K562 (cell line): ENCODE measurements around the gene CREG2. TPM values are rescaled to one million over a fixed set of nuclear protein-coding genes. Genes with fewer than 3 reads are reported as not detected.

Experiments
- ATAC-seq: fragments of 200-7000 bp; cut with Tn5 transposase; 3 replicates; pipeline ENCODE4 v1.9.1; 2020; ENCODE audit warnings: moderate library complexity
- BruUV-seq: library from RNA; stranded (reverse); fragments of 400-500 nt; replicated peaks from 2 replicates; lab custom pipeline; 2021; lab: Mats Ljungman, UMichigan
- CTCF ChIA-PET: fragments of 300-600 bp; formaldehyde crosslinking; extraction: SDS; loops from one replicate; lab custom pipeline; 2021; ENCODE audit warnings: low intra/inter-chr PET ratio; lab: Yijun Ruan, JAX
- POLR2A ChIA-PET: fragments of 300-600, 350-650 bp; sonication (Branson Sonifier 250); formaldehyde crosslinking; extraction: SDS; loops from one replicate; lab custom pipeline; 2021; ENCODE audit warnings: antibody characterized with exemption, inconsistent platforms; lab: Yijun Ruan, JAX
- DNase-seq, 4 experiments: peaks; one replicate each; pipeline versions ENCODE4 v3.0.0 to v3.0.0-alpha.2; 2011 to 2018; ENCODE audit warnings: low spot score in 3 of 4, mixed read lengths in 3 of 4; ENCODE audit errors: extremely low read depth in 1 of 4
- FAIRE-seq: peaks from 2 replicates; lab custom pipeline; 2011; peaks lifted over from hg19 to GRCh38; lab: Jason Lieb, UNC
- H2AFZ ChIP-seq: 2 replicates; pipeline ENCODE4 v1.6.0; 2011; ENCODE audit warnings: low read depth, low read length, control low read depth, inconsistent platforms
- H3K27ac ChIP-seq: fragments of 200-600 bp; 3 replicates; pipeline ENCODE4 v1.8.0; 2011; ENCODE audit warnings: low read depth, mild to moderate bottlenecking, control low read depth, inconsistent platforms, low read length, moderate library complexity, mixed read lengths; ENCODE audit errors: extremely low read depth
- H3K27me3 ChIP-seq, 2 experiments: fragments of 300-600 bp in 1 of 2; 2 replicates in 1 of 2; 3 replicates in 1 of 2; pipeline versions ENCODE4 v1.6.0 to v1.8.0; 2011; ENCODE audit warnings: inconsistent platforms in 2 of 2, low read length in 2 of 2, mild to moderate bottlenecking in 1 of 2, mixed read lengths in 1 of 2, moderate library complexity in 1 of 2; ENCODE audit not compliant: control insufficient read depth in 2 of 2, insufficient read depth in 2 of 2
- H3K36me3 ChIP-seq: fragments of 300-600 bp; 3 replicates; pipeline ENCODE4 v1.8.0; 2011; ENCODE audit warnings: mild to moderate bottlenecking, low read length, inconsistent platforms; ENCODE audit not compliant: control insufficient read depth, insufficient read depth
- H3K4me1 ChIP-seq, 2 experiments: fragments of 200-600 bp in 1 of 2; replicated peaks in 1 of 2; 2 replicates in 1 of 2; 3 replicates in 1 of 2; pipeline versions ENCODE4 v1.5.1 to v1.8.0; 2011; ENCODE audit warnings: inconsistent platforms in 2 of 2, low read length in 2 of 2, mild to moderate bottlenecking in 1 of 2, mixed read lengths in 1 of 2, moderate library complexity in 1 of 2; ENCODE audit not compliant: control insufficient read depth in 2 of 2, insufficient read depth in 2 of 2
- H3K4me2 ChIP-seq: 2 replicates; pipeline ENCODE4 v1.6.1; 2011; ENCODE audit warnings: low read length, control low read depth, inconsistent platforms, mixed read lengths; ENCODE audit not compliant: insufficient read depth
- H3K4me3 ChIP-seq: fragments of 200-600 bp; sonication (generic), shearing (Covaris generic); 2 replicates; pipeline ENCODE4 v1.5.1; 2016; ENCODE audit warnings: control low read depth, inconsistent platforms
- H3K79me2 ChIP-seq: fragments of 200-600 bp; 3 replicates; pipeline ENCODE4 v1.8.0; 2011; ENCODE audit warnings: low read length, inconsistent platforms; ENCODE audit not compliant: control insufficient read depth, insufficient read depth
- H3K9ac ChIP-seq, 2 experiments: 2 replicates each; pipeline versions ENCODE4 v1.6.0 to v1.6.1; 2011; ENCODE audit warnings: low read depth in 2 of 2, low read length in 2 of 2, control low read depth in 1 of 2, inconsistent platforms in 1 of 2, mild to moderate bottlenecking in 1 of 2, mixed read lengths in 1 of 2; ENCODE audit not compliant: insufficient read depth in 1 of 2
- H3K9me1 ChIP-seq: one replicate; pipeline ENCODE4 v1.6.0; 2011; ENCODE audit warnings: inconsistent platforms, mild to moderate bottlenecking, low read length, moderate library complexity; ENCODE audit not compliant: control insufficient read depth, insufficient read depth
- H3K9me3 ChIP-seq: replicated peaks from 2 replicates; pipeline ENCODE4 v1.5.1; 2011; ENCODE audit warnings: low read depth, low read length, inconsistent platforms; ENCODE audit not compliant: control insufficient read depth, insufficient read depth
- H4K20me1 ChIP-seq: replicated peaks from 2 replicates; pipeline ENCODE4 v1.6.1; 2011; ENCODE audit warnings: low read length, inconsistent platforms, mixed read lengths; ENCODE audit not compliant: control insufficient read depth, insufficient read depth
- CCNT2 ChIP-seq: IDR thresholded peaks from 2 replicates; pipeline ENCODE4 v1.6.1; 2011; ENCODE audit warnings: borderline replicate concordance, low read depth, mild to moderate bottlenecking, moderate library complexity, mixed read lengths, low read length; ENCODE audit not compliant: insufficient read length; ENCODE audit errors: extremely low read depth
- CGGBP1 ChIP-seq: fragments of 250-450 bp; sonication (Bioruptor Pico); IDR thresholded peaks from 2 replicates; pipeline ENCODE4 v1.9.0; 2021; ENCODE audit warnings: mild to moderate bottlenecking
- EHMT2 ChIP-seq: fragments of 450-650 bp; IDR thresholded peaks from 2 replicates; pipeline ENCODE4 v1.6.1; 2018; ENCODE audit warnings: antibody characterized with exemption
- HDAC6 ChIP-seq: IDR thresholded peaks from 2 replicates; pipeline ENCODE4 v1.6.1; 2012; ENCODE audit warnings: low read depth, mild to moderate bottlenecking, control low read depth, inconsistent platforms, low read length, moderate library complexity
- KLF1 ChIP-seq: fragments of 450-650 bp; IDR thresholded peaks from 2 replicates; pipeline ENCODE4 v1.6.1; 2016; ENCODE audit warnings: missing genetic modification characterization, missing compliant biosample characterization
- MYC ChIP-seq, 2 experiments: fragments of 250-450 bp in 1 of 2; sonication (Bioruptor Pico) in 1 of 2; IDR thresholded peaks; 2 replicates each; pipeline versions ENCODE4 v1.5.1 to v1.6.1; 2012 to 2021; ENCODE audit warnings: low read depth in 2 of 2, borderline replicate concordance in 1 of 2, improper control_type of control experiment in 1 of 2, low read length in 1 of 2, mild to moderate bottlenecking in 1 of 2, moderate library complexity in 1 of 2
- RFX5 ChIP-seq: IDR thresholded peaks from 2 replicates; pipeline ENCODE4 v1.6.1; 2011; ENCODE audit warnings: low read depth, mild to moderate bottlenecking, improper control_type of control experiment, low read length
- SETDB1 ChIP-seq: IDR thresholded peaks from one replicate; pipeline ENCODE4 v1.6.1; 2012; ENCODE audit warnings: low read length, control low read depth, inconsistent platforms
- SLC30A9 ChIP-seq: fragments of 250-450 bp; sonication (Bioruptor Pico); IDR thresholded peaks from 2 replicates; pipeline ENCODE4 v1.8.0; 2022; ENCODE audit warnings: mild to moderate bottlenecking, moderate library complexity
- ZC3H11A ChIP-seq: IDR thresholded peaks from 2 replicates; pipeline ENCODE4 v1.6.1; 2012; ENCODE audit warnings: low read depth, low read length, improper control_type of control experiment
- ZFPM2 ChIP-seq: fragments of 250-450 bp; sonication (Bioruptor Pico); IDR thresholded peaks from 2 replicates; pipeline ENCODE4 v1.5.1; 2022; ENCODE audit warnings: mild to moderate bottlenecking
- ZNF133 ChIP-seq: fragments of 250-450 bp; sonication (Bioruptor Pico); IDR thresholded peaks from 2 replicates; pipeline ENCODE4 v1.4.0; 2020; ENCODE audit warnings: mild to moderate bottlenecking
- ZNF146 ChIP-seq: IDR thresholded peaks from one replicate; pipeline ENCODE4 v1.6.1; 2018; ENCODE audit warnings: missing compliant biosample characterization; ENCODE audit not compliant: unreplicated experiment
- ZNF175 ChIP-seq: fragments of 200-800 bp; sonication (Bioruptor generic); IDR thresholded peaks from 2 replicates; pipeline ENCODE4 v1.6.1; 2016; ENCODE audit warnings: low read depth, mild to moderate bottlenecking, missing genetic modification characterization, missing compliant biosample characterization
- ZNF224 ChIP-seq: sonication (generic); formaldehyde crosslinking; IDR thresholded peaks from 2 replicates; pipeline ENCODE4 v1.8.0; 2022; ENCODE audit warnings: mild to moderate bottlenecking, missing genetic modification reagents
- ZNF408 ChIP-seq: fragments of 250-450 bp; sonication (Bioruptor Pico); IDR thresholded peaks from 2 replicates; pipeline ENCODE4 v1.4.0; 2020; ENCODE audit warnings: low read depth, mild to moderate bottlenecking, moderate library complexity
- ZNF639 ChIP-seq, 2 experiments: fragments of 200-800 bp in 1 of 2; sonication (Bioruptor generic) in 1 of 2; sonication (generic) in 1 of 2; formaldehyde crosslinking in 1 of 2; IDR thresholded peaks in 1 of 2; conservative IDR thresholded peaks in 1 of 2; 2 replicates each; pipeline versions ENCODE4 v1.5.0 to v1.6.1; 2016 to 2020; ENCODE audit warnings: missing compliant biosample characterization in 1 of 2, missing genetic modification characterization in 1 of 2, missing genetic modification reagents in 1 of 2
- whole genome bisulfite sequencing: fragments of 100-300 bp; shearing (Covaris generic); methylation state at CpG from one replicate; pipeline ENCODE4 v1.1.6; 2016; ENCODE audit warnings: low coverage, mixed read lengths; ENCODE audit not compliant: insufficient coverage; ENCODE audit errors: missing lambda C conversion rate; 5-methylcytosine and 5-hydroxymethylcytosine counted together
- in situ Hi-C: fragments of 300-500 bp; cut with MboI; formaldehyde crosslinking; loops from 4 replicates; pipeline ENCODE4 v1.15.0; 2018; ENCODE audit warnings: inconsistent platforms, mixed read lengths
- intact Hi-C: fragments of 100-400 bp; cut with micrococcal nuclease; formaldehyde crosslinking; loops from 2 replicates; pipeline ENCODE4 v1.14.2; 2022
- polyA plus RNA-seq, 8 experiments: library from polyadenylated mRNA; depleted of rRNA in 4 of 8; stranded (reverse) in 5 of 8; unstranded in 3 of 8; fragments of >200 nt; fragmentation: Nextera tagmentation in 2 of 8; fragmentation: Illumina TruSeq in 1 of 8; extraction: Ambion mirVana in 2 of 8; extraction: Trizol in 1 of 8; gene quantifications; 2 replicates each; pipeline versions ENCODE4 v1.2.1 to v1.2.3, GENCODE V29; 2011 to 2014; ENCODE audit warnings: inconsistent platforms in 1 of 8, missing spikeins in 1 of 8
- total RNA-seq, 7 experiments: library from RNA; depleted of rRNA in 6 of 7; stranded (reverse); fragments of >200 nt in 6 of 7; fragmentation: Illumina TruSeq in 2 of 7; extraction: Trizol in 2 of 7; gene quantifications; 2 replicates each; pipeline versions ENCODE4 v1.2.1 to v1.2.3, GENCODE V29; 2011 to 2021; ENCODE audit warnings: low replicate concordance in 1 of 7
- TF ChIP-seq, protein P1 (sequence below): fragments of 250-450 bp; sonication (Bioruptor Pico); IDR thresholded peaks from 2 replicates; pipeline ENCODE4 v1.8.0; 2021; ENCODE audit warnings: borderline replicate concordance, mild to moderate bottlenecking, moderate library complexity; ENCODE audit not compliant: poor library complexity, severe bottlenecking
- TF ChIP-seq, protein P2 (sequence below): fragments of 450-650 bp; formaldehyde crosslinking; IDR thresholded peaks from 2 replicates; pipeline ENCODE4 v1.4.0; 2022; ENCODE audit warnings: missing genetic modification characterization

Gene CREG2
- total and polyA plus RNA-seq, 9 of the 15 experiments (the other 6 are each of a cell fraction or from before 2014, with no cell fraction given): not detected

GRCh38 chr2:101342625-101343008 lies 44.7 kb downstream of the CREG2 start:
- TF ChIP-seq MYC (IDR thresholded peaks at IDR 0.05; ENCODE audit: low read depth, low read length) (no peak), MYC (CRISPR knock-in tag; IDR thresholded peaks at IDR 0.05; ENCODE audit: borderline replicate concordance, low read depth) (no peak), ZNF133 (CRISPR knock-in tag) (no peak), KLF1 (no peak), SLC30A9 (no peak), ZNF408 (CRISPR knock-in tag) (no peak), ZNF175 (CRISPR knock-in tag) (no peak), ZNF146 (CRISPR knock-in tag) (no peak), HDAC6 (no peak), ZFPM2 (CRISPR knock-in tag) (no peak), EHMT2 (no peak), CGGBP1 (CRISPR knock-in tag) (no peak), ZC3H11A (no peak), RFX5 (no peak), ZNF224 (CRISPR knock-in tag) (no peak), SETDB1 (no peak), CCNT2 (no peak), ZNF639 (CRISPR knock-in tag; conservative IDR thresholded peaks at IDR 0.05 in 1 of 2, IDR thresholded peaks at IDR 0.05 in 1 of 2) (no peak)
- TF ChIP-seq, protein P1, sequence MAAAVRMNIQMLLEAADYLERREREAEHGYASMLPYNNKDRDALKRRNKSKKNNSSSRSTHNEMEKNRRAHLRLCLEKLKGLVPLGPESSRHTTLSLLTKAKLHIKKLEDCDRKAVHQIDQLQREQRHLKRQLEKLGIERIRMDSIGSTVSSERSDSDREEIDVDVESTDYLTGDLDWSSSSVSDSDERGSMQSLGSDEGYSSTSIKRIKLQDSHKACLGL: no peak
- TF ChIP-seq, protein P2, sequence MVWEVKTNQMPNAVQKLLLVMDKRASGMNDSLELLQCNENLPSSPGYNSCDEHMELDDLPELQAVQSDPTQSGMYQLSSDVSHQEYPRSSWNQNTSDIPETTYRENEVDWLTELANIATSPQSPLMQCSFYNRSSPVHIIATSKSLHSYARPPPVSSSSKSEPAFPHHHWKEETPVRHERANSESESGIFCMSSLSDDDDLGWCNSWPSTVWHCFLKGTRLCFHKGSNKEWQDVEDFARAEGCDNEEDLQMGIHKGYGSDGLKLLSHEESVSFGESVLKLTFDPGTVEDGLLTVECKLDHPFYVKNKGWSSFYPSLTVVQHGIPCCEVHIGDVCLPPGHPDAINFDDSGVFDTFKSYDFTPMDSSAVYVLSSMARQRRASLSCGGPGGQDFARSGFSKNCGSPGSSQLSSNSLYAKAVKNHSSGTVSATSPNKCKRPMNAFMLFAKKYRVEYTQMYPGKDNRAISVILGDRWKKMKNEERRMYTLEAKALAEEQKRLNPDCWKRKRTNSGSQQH (CRISPR knock-in tag): no peak
- in situ Hi-C loops (no loop called here), intact Hi-C loops (loop anchor here (5.0 to 10.0 kb wide), 2 partner anchors 75 to 98 kb away; no protein-coding TSS in a partner anchor)
- H3K4me3 ChIP-seq: no peak overlapping the region
- H3K36me3 ChIP-seq: no peaks in the 10 kb centered on the region
- H3K9me3 ChIP-seq: no peaks in the 10 kb centered on the region
- no peak overlapping the region for H3K4me2 ChIP-seq
- H4K20me1 ChIP-seq: no peaks in the 10 kb centered on the region
- no peaks in the 10 kb centered on the region for H3K9me1 ChIP-seq
- peaks cover 0 to 4% of the 10 kb centered on the region in 2 experiments; a peak in 2 of 5 replicates for H3K4me1 ChIP-seq
- ATAC-seq (no peak), DNase-seq (no peak), FAIRE-seq (no peak)
- ChIA-PET POLR2A (interaction anchor here (0.6 to 1.2 kb wide), 5 partner anchors 10 to 930 kb away, joined by 3 read pairs; no protein-coding TSS in a partner anchor), CTCF (no interaction called here)
- no peak overlapping the region for H3K27ac ChIP-seq
- BruUV-seq: no TSS peak
- 16% methylated on average over 15 of the region's 15 CpGs for WGBS
- no peak overlapping the region for H3K9ac ChIP-seq
- H3K79me2 ChIP-seq: no peaks in the 10 kb centered on the region
- H3K27me3 ChIP-seq: peaks cover 5 to 27% of the 10 kb centered on the region in 2 experiments; a peak in 2 of 5 replicates
- H2AFZ ChIP-seq: no peak overlapping the region
